Esophagus squamous epithelium (tissue), 5 donors: ENCODE measurements around the gene ADAP1. TPM values are rescaled to one million over a fixed set of nuclear protein-coding genes. Genes with fewer than 3 reads are reported as not detected.

Experiments used
- DNase-seq: peaks from one replicate; lab custom pipeline; 2025; lab: John Stamatoyannopoulos, UW
- H3K27ac ChIP-seq, 4 donors: fragments of 200-600 bp; sonication (generic); one replicate each; pipeline ENCODE4 v1.5.1; 2016 to 2019; ENCODE audit warnings: mild to moderate bottlenecking in 1 of 4
- H3K27me3 ChIP-seq, 4 donors: fragments of 200-600 bp; sonication (generic); 1 replicate in 3 of 4; 2 replicates in 1 of 4; pipeline versions ENCODE4 v1.5.1 to v1.6.0; 2017 to 2021; ENCODE audit warnings: antibody characterized with exemption in 1 of 4
- H3K36me3 ChIP-seq, 3 donors: fragments of 200-600 bp; sonication (generic); one replicate each; pipeline ENCODE4 v1.5.1; 2016 to 2019
- H3K4me1 ChIP-seq, 3 donors: fragments of 200-600 bp; sonication (generic); one replicate each; pipeline ENCODE4 v1.5.1; 2017 to 2019
- H3K4me3 ChIP-seq, 4 donors: fragments of 200-600 bp; sonication (generic); 1 replicate in 3 of 4; 2 replicates in 1 of 4; pipeline ENCODE4 v1.5.1; 2016 to 2019; ENCODE audit warnings: mild to moderate bottlenecking in 2 of 4, moderate library complexity in 1 of 4
- H3K9me3 ChIP-seq, 3 donors: fragments of 200-600 bp; sonication (generic); one replicate each; pipeline ENCODE4 v1.5.1; 2016 to 2019
- POLR2A ChIP-seq, 4 donors: fragments of 450-650 bp; IDR thresholded peaks; one replicate each; pipeline ENCODE4 v1.6.1; 2017; ENCODE audit warnings: antibody characterized with exemption in 4 of 4, mild to moderate bottlenecking in 4 of 4, moderate library complexity in 3 of 4
- WGBS, 2 donors: methylation state at CpG; one replicate each; pipeline ENCODE4 v1.1.5; 2018; 5-methylcytosine and 5-hydroxymethylcytosine counted together
- intact Hi-C: fragments of 100-400 bp; cut with DNase I; formaldehyde crosslinking; loops from one replicate; pipeline ENCODE4 v1.15.0; 2022
- total RNA-seq, 4 donors: library from RNA; depleted of rRNA; stranded (reverse); fragments of >200 nt; gene quantifications; one replicate each; pipeline ENCODE4 v1.1.0, GENCODE V29; 2016
- TF ChIP-seq, protein P1 (sequence below), 6 experiments: fragments of 450-650 bp in 4 of 6; fragments of 200-600 bp in 2 of 6; sonication (generic) in 2 of 6; IDR thresholded peaks; one replicate each; pipeline ENCODE4 v1.5.1; 2016 to 2019; ENCODE audit warnings: antibody characterized with exemption in 6 of 6, mild to moderate bottlenecking in 4 of 6, moderate library complexity in 4 of 6
- donor health status: DM: yes; HTN: yes; CAD: no.

ADAP1 gene
- total RNA-seq, 4 donors from 2014 or later: 6.0 to 13.7 (median 9.9) TPM

DNA sequence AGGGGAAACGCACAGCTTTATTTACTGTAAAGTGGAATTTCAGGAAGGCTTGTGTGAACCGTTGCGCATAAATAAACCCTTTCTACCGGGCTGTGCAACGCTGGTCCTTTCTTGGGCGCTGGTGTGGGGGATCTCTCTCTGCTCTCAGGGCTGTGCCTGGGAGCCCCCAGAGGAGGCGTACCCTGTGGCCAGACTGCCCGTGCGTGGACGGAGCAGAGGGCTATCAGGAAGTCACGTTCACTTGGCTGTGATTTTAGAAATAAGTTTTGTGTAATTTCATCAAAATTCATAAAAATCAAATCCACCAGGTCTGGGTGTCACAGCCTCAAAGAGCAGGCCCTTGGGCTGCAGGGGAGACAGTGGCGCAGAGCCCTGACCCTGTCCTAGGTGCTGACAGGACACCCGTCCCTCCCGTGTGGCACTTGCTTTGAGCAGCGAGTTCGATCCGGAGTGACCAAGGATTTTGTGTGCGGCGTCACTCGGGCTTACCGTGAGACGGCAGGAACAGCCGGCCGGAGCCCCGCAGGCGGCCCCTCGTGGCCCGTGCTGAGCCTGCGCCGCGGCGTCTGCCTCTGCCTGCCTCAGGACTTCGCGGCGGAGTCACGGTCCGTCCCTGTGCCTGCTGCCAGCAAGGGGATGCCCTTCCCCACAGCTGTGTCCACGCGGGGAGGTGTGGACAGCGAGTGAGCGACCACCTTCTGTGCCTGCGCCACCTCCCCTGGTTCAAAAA, 58.0 kb downstream of the ADAP1 start:
- TF ChIP-seq, protein P1, sequence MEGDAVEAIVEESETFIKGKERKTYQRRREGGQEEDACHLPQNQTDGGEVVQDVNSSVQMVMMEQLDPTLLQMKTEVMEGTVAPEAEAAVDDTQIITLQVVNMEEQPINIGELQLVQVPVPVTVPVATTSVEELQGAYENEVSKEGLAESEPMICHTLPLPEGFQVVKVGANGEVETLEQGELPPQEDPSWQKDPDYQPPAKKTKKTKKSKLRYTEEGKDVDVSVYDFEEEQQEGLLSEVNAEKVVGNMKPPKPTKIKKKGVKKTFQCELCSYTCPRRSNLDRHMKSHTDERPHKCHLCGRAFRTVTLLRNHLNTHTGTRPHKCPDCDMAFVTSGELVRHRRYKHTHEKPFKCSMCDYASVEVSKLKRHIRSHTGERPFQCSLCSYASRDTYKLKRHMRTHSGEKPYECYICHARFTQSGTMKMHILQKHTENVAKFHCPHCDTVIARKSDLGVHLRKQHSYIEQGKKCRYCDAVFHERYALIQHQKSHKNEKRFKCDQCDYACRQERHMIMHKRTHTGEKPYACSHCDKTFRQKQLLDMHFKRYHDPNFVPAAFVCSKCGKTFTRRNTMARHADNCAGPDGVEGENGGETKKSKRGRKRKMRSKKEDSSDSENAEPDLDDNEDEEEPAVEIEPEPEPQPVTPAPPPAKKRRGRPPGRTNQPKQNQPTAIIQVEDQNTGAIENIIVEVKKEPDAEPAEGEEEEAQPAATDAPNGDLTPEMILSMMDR (IDR thresholded peaks at IDR 0.05): no peak
- no peak for TF ChIP-seq POLR2A (IDR thresholded peaks at IDR 0.05)
- Histone ChIP-seq H3K36me3 (peaks cover 31 to 80% (median 40%) of the 10 kb centered on the region in 3 donors), H3K27me3 (no peaks in the 10 kb centered on the region), H3K4me1 (peaks cover 7 to 27% (median 13%) of the 10 kb centered on the region in 3 donors), H3K4me3 (no peak overlapping the region), H3K9me3 (no peaks in the 10 kb centered on the region), H3K27ac (no peak overlapping the region)
- DNase-seq: no peak
- intact Hi-C loops: no loop called here
- 85 to 89% methylated on average over 5 to 27 of the region's 42 CpGs for WGBS, 2 donors

DNA sequence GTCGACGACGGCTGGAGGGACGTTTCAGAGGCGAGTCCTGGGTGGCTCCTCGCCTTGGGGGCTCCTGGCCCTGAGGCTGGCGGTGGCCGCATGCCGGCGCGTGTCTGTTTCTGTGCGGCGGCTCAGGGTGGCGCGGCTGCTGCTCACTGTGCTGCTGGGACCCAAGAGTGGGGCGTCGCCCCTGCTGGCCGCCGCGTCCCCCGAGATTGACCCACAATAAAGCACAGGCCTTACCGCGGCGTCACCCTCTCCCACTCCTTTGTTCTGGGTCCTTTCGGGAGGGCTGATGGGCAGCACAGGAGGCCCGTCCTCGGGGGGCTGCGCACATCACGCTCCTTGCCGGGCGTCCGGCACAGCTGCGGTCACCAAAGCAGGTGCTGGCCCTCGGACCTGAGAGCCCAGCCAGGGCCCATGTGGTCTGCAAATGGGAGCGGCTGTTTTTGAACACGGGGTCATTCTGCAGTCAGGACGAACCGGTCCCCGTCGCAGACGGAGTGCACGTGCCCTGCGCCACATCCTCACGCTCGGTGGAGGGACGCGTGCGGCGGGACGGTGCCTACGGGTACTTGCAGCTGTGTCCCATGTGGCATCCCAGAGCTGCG, 58.9 kb downstream of the ADAP1 start:
- no peaks in the 10 kb centered on the region for H3K9me3 ChIP-seq
- intact Hi-C loops: no loop called here
- H3K36me3 ChIP-seq: peaks cover 41 to 89% (median 48%) of the 10 kb centered on the region in 3 donors

DNA sequence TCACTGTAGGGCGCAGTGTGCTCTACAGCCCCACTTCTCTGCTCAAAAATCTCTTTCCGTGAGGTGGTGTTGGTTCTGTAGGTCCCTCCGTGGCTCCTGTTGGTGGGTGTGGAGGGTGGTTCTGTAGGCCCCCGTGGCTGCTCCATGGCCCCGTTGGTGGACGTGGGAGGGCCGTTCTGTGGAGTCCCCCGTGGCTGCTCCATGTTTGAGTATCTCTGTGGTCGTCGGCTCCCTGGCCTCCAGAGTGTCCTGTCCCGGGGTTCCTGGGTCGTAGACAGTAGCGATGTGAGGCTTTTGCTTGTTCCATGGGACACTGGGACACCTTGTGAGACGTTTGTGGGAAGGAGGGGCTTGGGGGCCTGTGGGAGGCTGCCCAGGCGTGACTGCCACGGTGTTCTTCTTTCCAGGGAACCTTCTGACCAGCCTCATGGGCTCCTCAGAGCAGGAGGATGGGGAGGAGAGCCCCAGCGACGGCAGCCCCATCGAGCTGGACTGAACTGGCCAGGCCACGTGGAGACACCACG, 59.5 kb downstream of the ADAP1 start:
- Histone ChIP-seq H3K4me3 (no peak overlapping the region), H3K9me3 (no peaks in the 10 kb centered on the region), H3K27ac (no peak overlapping the region), H3K27me3 (no peaks in the 10 kb centered on the region), H3K4me1 (peaks cover 0 to 17% (median 4%) of the 10 kb centered on the region in 3 donors), H3K36me3 (peaks cover 43 to 93% (median 48%) of the 10 kb centered on the region in 3 donors)
- intact Hi-C loops: no loop called here
- 100% methylated on average over 1 of the region's 21 CpGs for WGBS, 2 donors
- no peak for TF ChIP-seq POLR2A (IDR thresholded peaks at IDR 0.05)
- TF ChIP-seq, protein P1 (IDR thresholded peaks at IDR 0.05): no peak
- DNase-seq: no peak

More for the DNA sequence above, 58.9 kb downstream of the ADAP1 start:
- no peak overlapping the region for H3K4me3 ChIP-seq
- no peaks in the 10 kb centered on the region for H3K27me3 ChIP-seq
- H3K27ac ChIP-seq: no peak overlapping the region
- TF ChIP-seq POLR2A (IDR thresholded peaks at IDR 0.05): no peak
- TF ChIP-seq, protein P1 (IDR thresholded peaks at IDR 0.05): no peak
- 100% methylated on average over 8 of the region's 52 CpGs; no CpG with 5 or more reads in 1 of the 2 donors for WGBS, 2 donors
- no peak for DNase-seq
- H3K4me1 ChIP-seq: peaks cover 0 to 17% (median 4%) of the 10 kb centered on the region in 3 donors

DNA sequence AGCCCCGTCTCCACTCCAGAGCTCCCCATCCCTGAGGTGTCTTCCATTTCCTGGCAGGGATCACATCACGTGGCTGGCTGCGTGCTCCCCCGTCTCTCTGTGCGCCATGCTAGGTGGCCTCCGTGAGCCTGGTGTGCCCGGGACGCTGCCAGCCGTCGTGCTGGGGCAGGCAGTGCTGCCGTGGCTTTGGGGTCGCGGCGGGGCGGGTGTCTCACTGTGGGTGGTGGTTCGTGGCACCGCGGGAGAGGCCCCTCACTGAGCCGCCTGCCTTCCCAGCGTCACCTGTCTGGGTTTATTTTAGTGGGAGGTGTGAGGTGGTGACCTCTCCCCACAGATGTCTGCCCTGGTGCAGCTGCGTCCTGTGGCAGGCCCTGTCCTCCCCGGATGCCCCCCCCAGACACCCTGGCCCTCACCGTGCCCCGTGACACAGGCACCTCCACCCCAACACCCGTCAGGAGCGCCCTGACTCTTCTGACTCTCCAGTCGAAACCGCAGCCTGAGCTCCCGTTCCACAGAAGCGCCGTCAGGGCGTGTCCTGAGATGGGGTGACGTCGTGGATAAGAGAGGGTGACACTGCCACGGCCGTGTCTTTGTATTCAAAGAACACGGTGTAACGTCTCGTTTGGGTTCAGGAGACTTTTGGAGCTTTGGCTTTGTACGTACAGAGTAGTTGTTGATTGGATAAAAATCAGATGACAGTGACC, 60.2 kb downstream of the ADAP1 start:
- Histone ChIP-seq H3K9me3 (no peaks in the 10 kb centered on the region), H3K4me1 (peaks cover 0 to 17% (median 4%) of the 10 kb centered on the region in 3 donors), H3K4me3 (no peak overlapping the region), H3K36me3 (peaks cover 43 to 93% (median 48%) of the 10 kb centered on the region in 3 donors), H3K27me3 (no peaks in the 10 kb centered on the region), H3K27ac (no peak overlapping the region)
- no peak for TF ChIP-seq POLR2A (IDR thresholded peaks at IDR 0.05)
- TF ChIP-seq, protein P1 (IDR thresholded peaks at IDR 0.05): no peak
- no peak for DNase-seq
- WGBS, 2 donors: 87 to 93% methylated on average over 11 to 15 of the region's 40 CpGs
- intact Hi-C loops: no loop called here
